IPS-18a (cell line): ENCODE results near the gene TARP.
"Not testable (repeated sequence)": the region's sequence is repeated elsewhere in the genome, so short reads cannot be mapped to it uniquely, and the experiment has no call there.

Experiments used
- H3K27ac ChIP-seq: one replicate; pipeline ENCODE4 v1.5.1; 2013; ENCODE audit warnings: low read length
- H3K27me3 ChIP-seq: one replicate; pipeline ENCODE4 v1.6.1; 2013; ENCODE audit warnings: mild to moderate bottlenecking, low read length; ENCODE audit not compliant: control insufficient read depth, insufficient read depth
- H3K36me3 ChIP-seq: one replicate; pipeline ENCODE4 v1.6.1; 2013; ENCODE audit warnings: low read depth, low read length; ENCODE audit not compliant: control insufficient read depth
- H3K4me1 ChIP-seq: one replicate; pipeline ENCODE4 v1.6.1; 2013; ENCODE audit warnings: low read depth, low read length; ENCODE audit not compliant: control insufficient read depth
- H3K4me3 ChIP-seq: one replicate; pipeline ENCODE4 v1.5.1; 2013; ENCODE audit warnings: low read length
- H3K9ac ChIP-seq: one replicate; pipeline ENCODE4 v1.6.1; 2013; ENCODE audit warnings: mild to moderate bottlenecking, low read length, moderate library complexity
- H3K9me3 ChIP-seq: one replicate; pipeline ENCODE4 v1.6.1; 2013; ENCODE audit warnings: low read depth, low read length; ENCODE audit not compliant: control insufficient read depth

The TARP gene

DNA sequence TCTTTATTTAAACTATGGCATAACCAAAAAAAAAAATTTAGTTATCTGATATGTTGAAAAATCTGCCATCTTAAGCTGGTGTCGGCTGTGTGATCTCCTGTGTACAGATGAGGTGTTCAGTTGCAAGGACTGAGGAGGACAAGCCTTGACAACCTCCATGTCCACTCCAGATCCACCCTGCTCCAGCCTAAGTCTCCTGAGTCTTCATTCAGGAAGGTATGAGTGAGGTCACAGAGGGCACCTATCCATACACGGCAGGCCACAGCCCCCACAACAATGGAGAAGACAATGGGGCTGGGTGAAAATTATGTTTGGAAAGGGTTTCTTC lies 16.1 kb downstream of the TARP start:
- Histone ChIP-seq H3K27ac (no peak overlapping the region), H3K4me3 (no peak overlapping the region), H3K4me1 (no peaks in the 10 kb centered on the region), H3K36me3 (no peaks in the 10 kb centered on the region), H3K9ac (no peak overlapping the region), H3K9me3 (no peaks in the 10 kb centered on the region), H3K27me3 (no peaks in the 10 kb centered on the region)

DNA sequence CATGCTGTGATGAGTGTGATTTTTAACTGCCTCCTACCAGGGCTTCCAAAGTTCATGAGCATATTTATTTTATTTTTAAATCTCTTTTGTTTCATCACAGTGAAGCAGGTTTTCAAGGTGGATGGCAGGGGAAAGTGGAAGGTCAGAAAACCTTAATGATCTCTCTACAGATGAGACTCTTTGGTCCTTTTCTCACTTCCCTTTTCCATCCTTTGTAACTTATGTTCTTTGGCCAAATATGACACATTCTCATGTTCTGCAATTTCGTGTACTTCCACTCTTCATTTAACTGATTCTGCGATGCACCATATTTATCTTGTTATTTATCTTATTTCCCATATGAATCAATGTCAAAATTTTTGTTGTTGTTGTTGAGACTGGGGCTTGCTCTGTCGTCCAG lies 23.6 kb downstream of the TARP start:
- not testable (repeated sequence) for H3K4me1 ChIP-seq, H3K9me3 ChIP-seq, H3K27me3 ChIP-seq, H3K4me3 ChIP-seq, H3K9ac ChIP-seq, H3K27ac ChIP-seq, H3K36me3 ChIP-seq

DNA sequence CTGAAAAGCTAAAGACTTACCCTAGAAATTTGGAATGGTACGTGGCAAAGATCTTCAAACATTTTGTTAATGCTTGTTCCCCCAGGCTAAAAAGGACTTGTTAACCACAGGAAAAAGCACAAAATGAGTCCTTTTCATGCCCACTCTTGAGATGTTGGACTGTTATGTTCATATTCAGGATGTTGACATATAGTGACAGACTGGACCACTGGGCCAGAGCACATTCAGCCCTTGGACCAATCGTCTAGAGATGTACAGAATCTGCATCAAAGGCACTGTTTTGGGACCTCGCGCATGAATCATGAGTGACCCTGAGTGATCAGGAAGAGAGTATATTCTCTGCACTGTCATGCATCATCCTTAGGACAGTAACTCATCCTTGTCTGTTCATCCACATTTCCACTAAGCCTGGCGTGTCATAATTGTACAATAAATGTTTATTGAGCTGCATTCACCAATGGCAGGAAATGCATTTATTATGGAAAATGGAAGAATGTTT lies 25.3 kb downstream of the TARP start:
- Histone ChIP-seq H3K9me3 (no peaks in the 10 kb centered on the region), H3K27ac (no peak overlapping the region), H3K9ac (no peak overlapping the region), H3K4me3 (no peak overlapping the region), H3K27me3 (no peaks in the 10 kb centered on the region), H3K36me3 (no peaks in the 10 kb centered on the region), H3K4me1 (no peaks in the 10 kb centered on the region)

DNA sequence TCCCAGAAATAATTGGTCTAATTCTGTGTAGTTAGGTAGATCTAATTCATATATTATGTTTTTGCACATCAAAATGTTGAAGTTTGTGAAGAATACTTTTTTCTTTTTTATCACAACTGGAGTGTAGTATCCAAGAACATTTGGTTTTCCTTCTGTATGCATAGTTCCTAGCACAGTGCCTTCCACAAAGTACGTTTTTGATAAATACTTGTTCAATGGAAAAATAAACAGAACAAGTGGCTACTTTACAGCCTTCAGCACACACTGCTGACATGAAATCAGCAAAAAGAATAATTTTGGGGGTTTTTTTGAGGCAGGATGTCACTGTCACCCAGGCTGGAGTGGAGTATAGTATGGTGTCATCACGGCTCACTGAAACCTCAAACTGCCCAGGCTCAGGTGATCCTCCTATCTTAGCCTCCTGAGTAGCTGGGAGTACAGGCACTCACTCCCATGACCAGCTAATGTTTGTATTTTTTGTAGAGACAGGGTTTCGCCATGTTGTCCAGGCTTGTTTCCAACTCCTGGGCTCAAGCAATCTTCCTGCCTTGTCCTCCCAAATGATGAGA lies 27.9 kb downstream of the TARP start:
- Histone ChIP-seq H3K27ac (no peak overlapping the region), H3K9ac (no peak overlapping the region), H3K36me3 (no peaks in the 10 kb centered on the region), H3K9me3 (no peaks in the 10 kb centered on the region), H3K4me1 (no peaks in the 10 kb centered on the region), H3K4me3 (no peak overlapping the region), H3K27me3 (no peaks in the 10 kb centered on the region)

DNA sequence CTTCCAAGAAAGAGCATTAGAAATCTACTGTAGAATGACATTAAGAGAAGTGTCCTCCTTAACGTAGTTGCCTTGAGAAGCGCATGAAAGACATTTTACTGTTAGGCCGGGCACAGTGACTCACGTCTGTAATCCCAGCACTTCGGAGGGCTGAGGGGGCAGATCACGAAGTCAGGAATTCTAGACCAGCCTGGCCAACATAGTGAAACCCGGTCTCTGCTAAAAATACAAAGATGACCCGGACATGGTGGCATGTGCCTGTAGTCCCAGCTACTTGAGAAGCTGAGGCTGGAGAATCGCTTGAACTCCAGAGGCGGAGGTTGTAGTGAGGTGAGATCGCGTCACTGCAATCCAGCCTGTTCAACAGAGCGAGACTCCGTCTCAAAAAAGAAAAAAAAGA lies 28.9 kb downstream of the TARP start:
- H3K4me1 ChIP-seq: no peaks in the 10 kb centered on the region
- no peaks in the 10 kb centered on the region for H3K36me3 ChIP-seq
- H3K9ac ChIP-seq: no peak overlapping the region
- no peaks in the 10 kb centered on the region for H3K27me3 ChIP-seq
- H3K9me3 ChIP-seq: no peaks in the 10 kb centered on the region
- no peak overlapping the region for H3K4me3 ChIP-seq
- H3K27ac ChIP-seq: no peak overlapping the region

DNA sequence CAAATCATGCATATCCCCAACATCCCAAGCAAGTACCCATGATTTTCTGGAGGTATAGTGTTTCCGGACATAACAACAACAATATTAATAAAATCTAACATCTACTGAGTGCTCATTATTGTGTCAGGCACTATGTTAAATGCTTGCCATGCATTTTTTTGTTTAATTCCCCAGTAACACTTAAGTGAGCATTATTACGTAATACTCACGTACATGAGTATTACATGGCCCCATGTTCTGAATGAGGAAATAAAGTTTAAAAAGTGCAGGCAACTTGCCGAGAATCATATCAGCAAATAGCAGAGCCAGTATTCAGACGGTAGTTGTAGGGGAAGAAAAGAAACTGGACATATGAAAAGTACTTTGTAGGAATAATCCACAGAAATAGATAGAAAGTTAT lies 30.1 kb downstream of the TARP start:
- not testable (repeated sequence) for H3K9me3 ChIP-seq, H3K36me3 ChIP-seq, H3K27ac ChIP-seq, H3K4me1 ChIP-seq, H3K4me3 ChIP-seq, H3K27me3 ChIP-seq, H3K9ac ChIP-seq

DNA sequence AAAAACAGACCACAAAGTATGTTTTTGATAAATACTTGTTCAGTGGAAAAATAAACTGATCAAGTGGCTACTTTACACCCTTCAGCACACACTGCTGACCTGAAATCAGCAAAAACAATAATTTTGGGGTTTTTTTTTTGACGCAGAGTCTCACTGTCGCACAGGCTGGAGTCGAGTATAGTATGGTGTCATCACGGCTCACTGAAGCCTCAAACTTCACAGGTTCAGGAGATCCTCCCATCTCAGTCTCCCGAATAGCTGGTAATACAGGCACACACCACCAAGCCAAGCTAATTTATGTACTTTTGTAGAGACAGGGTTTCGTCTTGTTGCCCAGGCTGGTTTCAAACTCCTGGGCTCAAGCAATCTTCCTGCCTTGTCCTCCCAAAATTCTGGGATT lies 30.6 kb downstream of the TARP start:
- Histone ChIP-seq H3K27me3 (no peaks in the 10 kb centered on the region), H3K36me3 (no peaks in the 10 kb centered on the region), H3K9ac (no peak overlapping the region), H3K9me3 (no peaks in the 10 kb centered on the region), H3K4me1 (no peaks in the 10 kb centered on the region), H3K27ac (no peak overlapping the region), H3K4me3 (no peak overlapping the region)

DNA sequence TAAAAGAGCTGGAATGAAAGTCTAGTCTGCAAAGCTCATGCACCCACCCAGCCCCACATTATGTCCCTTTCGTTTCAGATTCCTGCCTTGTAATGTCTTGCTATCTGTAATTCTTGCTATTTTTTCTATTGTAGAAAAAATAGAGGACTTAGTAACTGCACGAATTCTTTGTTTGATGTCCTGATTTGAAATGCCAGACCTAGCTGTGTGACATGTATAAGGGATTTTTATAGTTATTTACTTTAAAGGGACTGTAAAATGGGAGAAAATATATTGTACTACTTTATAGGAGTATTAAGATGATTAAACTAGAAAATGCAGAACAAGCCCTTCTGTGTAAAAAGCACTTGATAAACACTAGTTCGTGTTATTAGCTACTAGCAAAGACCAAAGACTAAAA lies 32.4 kb downstream of the TARP start:
- H3K9ac ChIP-seq: no peak overlapping the region
- H3K27ac ChIP-seq: no peak overlapping the region
- H3K27me3 ChIP-seq: no peaks in the 10 kb centered on the region
- no peak overlapping the region for H3K4me3 ChIP-seq
- H3K9me3 ChIP-seq: no peaks in the 10 kb centered on the region
- no peaks in the 10 kb centered on the region for H3K4me1 ChIP-seq
- H3K36me3 ChIP-seq: no peaks in the 10 kb centered on the region

DNA sequence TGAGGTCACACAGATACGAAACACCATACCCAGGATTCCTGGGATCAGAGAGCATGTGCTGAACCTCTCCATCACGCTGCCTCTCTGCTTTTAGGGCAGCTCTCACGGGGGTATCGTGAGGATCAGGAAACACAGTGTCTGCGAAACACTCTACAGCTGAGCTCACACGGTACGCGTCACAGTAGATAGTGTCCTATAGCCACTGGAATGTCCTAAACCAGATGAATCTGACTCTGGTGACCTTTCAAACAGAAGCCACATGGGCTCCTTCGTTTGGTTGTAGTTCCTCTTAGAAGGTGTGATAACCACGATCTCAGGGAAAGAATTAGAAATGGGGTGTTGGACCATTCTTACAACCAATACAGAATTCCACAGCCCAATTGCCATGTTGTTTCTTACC lies 34.3 kb downstream of the TARP start:
- H3K9ac ChIP-seq, H3K4me3 ChIP-seq, H3K27ac ChIP-seq, H3K27me3 ChIP-seq, H3K36me3 ChIP-seq, H3K4me1 ChIP-seq, H3K9me3 ChIP-seq: not testable (repeated sequence)

DNA sequence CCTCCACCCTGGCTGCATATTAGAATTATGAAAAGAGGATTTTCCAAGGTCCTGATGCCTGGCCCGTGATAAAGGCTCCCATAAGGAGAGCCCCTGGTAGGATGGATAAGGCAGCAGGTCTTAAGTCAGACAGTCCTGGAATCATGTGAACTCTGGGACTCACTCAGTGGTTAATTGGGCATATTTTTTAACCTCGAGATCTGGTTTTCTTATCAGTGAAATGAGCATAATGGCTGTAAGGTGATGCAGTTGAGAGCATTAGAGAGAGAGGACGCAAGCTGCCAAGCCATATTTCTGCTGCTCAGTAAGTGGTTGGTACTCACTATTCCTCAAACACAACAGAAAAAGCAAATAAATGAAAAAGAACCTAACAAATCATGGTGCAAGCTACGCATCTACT lies 37.8 kb downstream of the TARP start:
- Histone ChIP-seq H3K36me3 (no peaks in the 10 kb centered on the region), H3K9ac (no peak overlapping the region), H3K27ac (no peak overlapping the region), H3K27me3 (no peaks in the 10 kb centered on the region), H3K4me1 (no peaks in the 10 kb centered on the region), H3K9me3 (no peaks in the 10 kb centered on the region), H3K4me3 (no peak overlapping the region)

DNA sequence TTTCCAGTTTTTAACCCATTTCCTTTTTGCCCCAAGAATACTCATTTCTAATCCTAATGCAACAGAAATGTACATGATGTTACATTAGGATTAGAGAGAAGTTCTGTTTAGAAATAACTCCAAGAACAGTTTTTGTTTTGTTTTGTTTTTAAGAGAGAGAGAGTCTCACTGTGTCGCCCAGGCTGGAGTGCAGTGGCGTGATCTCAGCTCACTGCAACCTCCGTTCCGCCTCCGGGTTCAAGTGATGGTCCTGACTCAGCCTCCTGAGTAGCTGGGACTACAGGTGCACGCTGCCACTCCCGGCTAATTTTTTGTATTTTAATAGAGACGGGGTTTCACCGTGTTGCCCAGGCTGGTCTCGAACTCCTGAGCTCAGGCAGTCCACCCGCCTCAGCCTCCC lies 38.7 kb downstream of the TARP start:
- not testable (repeated sequence) for H3K4me1 ChIP-seq, H3K4me3 ChIP-seq, H3K9me3 ChIP-seq, H3K36me3 ChIP-seq, H3K9ac ChIP-seq, H3K27ac ChIP-seq, H3K27me3 ChIP-seq

DNA sequence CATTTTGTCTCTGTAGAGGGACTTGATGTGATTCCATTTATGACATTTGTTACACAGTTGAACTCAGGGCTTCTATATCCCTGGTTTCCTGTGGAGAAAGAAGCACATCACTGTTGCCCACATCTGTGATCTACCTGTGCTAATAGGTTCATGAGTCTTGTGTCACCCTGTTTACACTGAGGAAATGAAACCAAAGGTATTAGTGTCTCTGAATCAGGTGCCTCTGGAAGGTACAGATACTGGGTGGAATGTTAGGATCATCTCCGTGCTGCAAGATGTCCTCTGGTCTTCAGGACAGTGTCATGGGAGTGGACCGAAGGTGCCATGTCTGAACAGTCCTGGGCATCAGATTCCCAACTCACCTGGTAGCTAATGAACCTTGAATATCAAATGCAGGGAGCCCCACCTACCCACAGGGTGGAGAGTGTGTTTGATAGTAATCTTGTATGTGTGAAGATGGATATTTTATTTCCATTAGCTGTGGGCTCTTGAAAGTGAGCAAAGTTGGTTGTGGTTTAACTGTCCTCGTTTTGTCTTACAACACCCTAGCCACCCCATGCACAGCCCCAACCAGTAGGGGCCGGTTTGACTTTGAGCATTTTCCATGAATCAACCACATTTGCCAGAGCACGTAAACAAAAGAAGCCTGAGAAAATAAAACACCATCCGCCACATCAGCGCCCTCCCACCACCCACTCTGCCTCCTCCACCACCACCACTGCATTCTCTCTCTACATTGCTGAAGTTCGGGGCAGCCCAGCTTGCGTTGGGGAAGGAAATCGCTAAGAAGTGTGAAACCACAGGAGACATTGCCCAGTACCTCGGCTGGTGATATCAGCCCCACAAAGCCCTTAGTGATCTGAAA lies 40.7 kb downstream of the TARP start:
- no peaks in the 10 kb centered on the region for H3K4me1 ChIP-seq
- H3K9ac ChIP-seq: no peak overlapping the region
- H3K27me3 ChIP-seq: no peaks in the 10 kb centered on the region
- H3K4me3 ChIP-seq: no peak overlapping the region
- peaks cover 14% of the 10 kb centered on the region for H3K36me3 ChIP-seq
- no peak overlapping the region for H3K27ac ChIP-seq
- H3K9me3 ChIP-seq: no peaks in the 10 kb centered on the region
